Liver (tissue), 9 donors: ENCODE results near the gene CCDC91. TPM values are rescaled to one million over a fixed set of nuclear protein-coding genes. Genes with fewer than 3 reads are reported as not detected.
"Not testable (repeated sequence)": the region's sequence is repeated elsewhere in the genome, so short reads cannot be mapped to it uniquely, and the experiment has no call there.

Source experiments
- DNase-seq: peaks from one replicate; pipeline ENCODE4 v3.0.0-alpha.2; 2017; ENCODE audit warnings: low spot score
- H3K27ac ChIP-seq, 2 donors: one replicate each; pipeline ENCODE4 v1.7.0; 2013; ENCODE audit warnings: inconsistent platforms in 2 of 2, low read length in 2 of 2, control low read depth in 1 of 2, low read depth in 1 of 2, mild to moderate bottlenecking in 1 of 2
- H3K27me3 ChIP-seq, 4 donors: one replicate each; pipeline versions ENCODE4 v1.6.1 to v1.7.0; 2013; ENCODE audit warnings: low read length in 3 of 4, inconsistent platforms in 1 of 4, mild to moderate bottlenecking in 1 of 4, moderate library complexity in 1 of 4; ENCODE audit not compliant: control insufficient read depth in 4 of 4, insufficient read depth in 4 of 4
- H3K36me3 ChIP-seq, 4 donors: one replicate each; pipeline versions ENCODE4 v1.6.1 to v1.7.0; 2013; ENCODE audit warnings: low read length in 3 of 4, mild to moderate bottlenecking in 3 of 4, low read depth in 1 of 4, moderate library complexity in 1 of 4; ENCODE audit not compliant: control insufficient read depth in 4 of 4, insufficient read depth in 3 of 4
- H3K4me1 ChIP-seq, 4 donors: one replicate each; pipeline versions ENCODE4 v1.6.1 to v1.7.0; 2013; ENCODE audit warnings: low read length in 3 of 4, mild to moderate bottlenecking in 3 of 4, moderate library complexity in 1 of 4; ENCODE audit not compliant: control insufficient read depth in 4 of 4, insufficient read depth in 4 of 4
- H3K4me3 ChIP-seq, 3 donors: one replicate each; pipeline versions ENCODE4 v1.6.1 to v1.7.0; 2013; ENCODE audit warnings: low read length in 3 of 3, control low read depth in 1 of 3, low read depth in 1 of 3, mild to moderate bottlenecking in 1 of 3
- H3K9ac ChIP-seq, 2 donors: one replicate each; pipeline ENCODE4 v1.7.0; 2013; ENCODE audit warnings: low read length in 2 of 2, mild to moderate bottlenecking in 2 of 2, moderate library complexity in 2 of 2, control low read depth in 1 of 2, low read depth in 1 of 2
- H3K9me3 ChIP-seq, 4 donors: one replicate each; pipeline versions ENCODE4 v1.6.1 to v1.7.0; 2013; ENCODE audit warnings: low read length in 3 of 4; ENCODE audit not compliant: control insufficient read depth in 4 of 4
- EGR1 ChIP-seq, 2 donors: IDR thresholded peaks; 2 replicates each; pipeline ENCODE4 v1.6.1; 2016 to 2018; ENCODE audit warnings: antibody characterized with exemption in 2 of 2, low read depth in 2 of 2
- HNF4A ChIP-seq, 2 donors: conservative IDR thresholded peaks; 2 replicates each; pipeline ENCODE4 v1.6.1; 2016; ENCODE audit warnings: antibody characterized with exemption in 2 of 2, mild to moderate bottlenecking in 2 of 2
- HNF4G ChIP-seq: IDR thresholded peaks from 2 replicates; pipeline ENCODE4 v1.6.1; 2016; ENCODE audit warnings: antibody characterized with exemption
- JUND ChIP-seq, 2 donors: IDR thresholded peaks; 2 replicates each; pipeline ENCODE4 v1.6.1; 2016; ENCODE audit warnings: antibody characterized with exemption in 2 of 2
- MAX ChIP-seq: IDR thresholded peaks from 2 replicates; pipeline ENCODE4 v1.6.1; 2016; ENCODE audit warnings: antibody characterized with exemption
- RAD21 ChIP-seq, 2 donors: IDR thresholded peaks; 2 replicates each; pipeline ENCODE4 v1.6.1; 2016; ENCODE audit warnings: antibody characterized with exemption in 2 of 2, mild to moderate bottlenecking in 2 of 2
- RXRA ChIP-seq, 2 donors: IDR thresholded peaks; 2 replicates each; pipeline ENCODE4 v1.6.1; 2017 to 2018; ENCODE audit warnings: antibody characterized with exemption in 2 of 2, mild to moderate bottlenecking in 1 of 2
- TAF1 ChIP-seq: conservative IDR thresholded peaks from 2 replicates; pipeline ENCODE4 v1.6.1; 2016; ENCODE audit warnings: antibody characterized with exemption, mild to moderate bottlenecking
- WGBS: extraction: QIAGEN DNeasy Blood & Tissue Kit; methylation state at CpG from one replicate; pipeline ENCODE4 v1.1.7; 2013; 5-methylcytosine and 5-hydroxymethylcytosine counted together
- polyA plus RNA-seq, 2 donors: library from polyadenylated mRNA; stranded (reverse) in 1 of 2; unstranded in 1 of 2; fragments of 200-250 nt in 1 of 2; fragments of >200 nt in 1 of 2; fragmentation: Nextera tagmentation in 1 of 2; extraction: Ambion mirVana in 1 of 2; gene quantifications; one replicate each; pipeline versions ENCODE4 v1.2.1 to v1.2.3, GENCODE V29; 2013 to 2015
- total RNA-seq, 2 donors: library from RNA; depleted of rRNA; stranded (reverse); fragments of >200 nt; gene quantifications; one replicate each; pipeline ENCODE4 v1.2.3, GENCODE V29; 2014
- TF ChIP-seq, protein P1 (sequence below): IDR thresholded peaks from 2 replicates; pipeline ENCODE4 v1.6.1; 2016; ENCODE audit warnings: antibody characterized with exemption
- TF ChIP-seq, protein P2 (sequence below): fragments of 150-350 bp; IDR thresholded peaks from 2 replicates; pipeline ENCODE4 v1.5.1; 2017; ENCODE audit warnings: improper control_type of control experiment, low read depth, low read length; ENCODE audit not compliant: missing input control
- TF ChIP-seq, protein P3 (sequence below): IDR thresholded peaks from 2 replicates; pipeline ENCODE4 v1.6.1; 2016; ENCODE audit warnings: antibody characterized with exemption, mild to moderate bottlenecking
- donor health status: healthy.
- donor health status: healthy.
- donor health status: healthy.
- donor health status: healthy.
- donor health status: healthy.

The CCDC91 gene
- total and polyA plus RNA-seq, 4 donors, result 8.4 to 29.0 (median 15.1) TPM

- H3K36me3 ChIP-seq, result peaks cover 0 to 7% (median 2%) of the 10 kb centered on the region in 4 donors
- TF ChIP-seq RAD21 (IDR thresholded peaks at IDR 0.05), result peak in 1 of 2 donors; percentile 12
- TF ChIP-seq HNF4G, result no peak
- TF ChIP-seq JUND (IDR thresholded peaks at IDR 0.05), result no peak
- TF ChIP-seq, protein P1, sequence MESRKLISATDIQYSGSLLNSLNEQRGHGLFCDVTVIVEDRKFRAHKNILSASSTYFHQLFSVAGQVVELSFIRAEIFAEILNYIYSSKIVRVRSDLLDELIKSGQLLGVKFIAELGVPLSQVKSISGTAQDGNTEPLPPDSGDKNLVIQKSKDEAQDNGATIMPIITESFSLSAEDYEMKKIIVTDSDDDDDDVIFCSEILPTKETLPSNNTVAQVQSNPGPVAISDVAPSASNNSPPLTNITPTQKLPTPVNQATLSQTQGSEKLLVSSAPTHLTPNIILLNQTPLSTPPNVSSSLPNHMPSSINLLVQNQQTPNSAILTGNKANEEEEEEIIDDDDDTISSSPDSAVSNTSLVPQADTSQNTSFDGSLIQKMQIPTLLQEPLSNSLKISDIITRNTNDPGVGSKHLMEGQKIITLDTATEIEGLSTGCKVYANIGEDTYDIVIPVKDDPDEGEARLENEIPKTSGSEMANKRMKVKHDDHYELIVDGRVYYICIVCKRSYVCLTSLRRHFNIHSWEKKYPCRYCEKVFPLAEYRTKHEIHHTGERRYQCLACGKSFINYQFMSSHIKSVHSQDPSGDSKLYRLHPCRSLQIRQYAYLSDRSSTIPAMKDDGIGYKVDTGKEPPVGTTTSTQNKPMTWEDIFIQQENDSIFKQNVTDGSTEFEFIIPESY, result no peak
- no peak for DNase-seq
These were observed 273.1 kb downstream of the CCDC91 start for GRCh38 chr12:28463396-28463795.

DNA sequence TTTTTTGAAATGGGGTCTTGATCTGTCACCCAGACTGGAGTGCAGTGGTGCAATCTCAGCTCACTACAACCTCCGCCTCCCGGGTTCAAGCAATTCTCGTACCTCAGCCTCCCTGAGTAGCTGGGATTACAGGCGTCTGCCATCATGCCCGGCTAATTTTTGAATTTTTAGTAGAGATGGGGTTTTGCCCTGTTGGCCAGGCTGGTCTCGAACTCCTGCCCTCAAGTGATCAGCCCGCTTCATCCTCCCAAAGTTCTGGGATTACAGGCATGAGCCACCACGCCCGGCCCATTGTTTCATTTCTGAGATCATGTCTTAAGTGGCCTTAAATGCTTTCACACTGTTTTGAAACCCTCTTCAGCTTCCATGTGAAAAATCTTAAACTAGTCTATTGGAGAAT lies 281.5 kb downstream of the CCDC91 start:
- not testable (repeated sequence) for H3K4me1 ChIP-seq, H3K4me3 ChIP-seq

More at GRCh38 chr12:28463396-28463795, 273.1 kb downstream of the CCDC91 start:
- H3K9me3 ChIP-seq, result no peaks in the 10 kb centered on the region
- no peak overlapping the region for H3K27ac ChIP-seq
- H3K4me1 ChIP-seq, result no peaks in the 10 kb centered on the region
- H3K9ac ChIP-seq, result no peak overlapping the region
- no peaks in the 10 kb centered on the region for H3K27me3 ChIP-seq
- no peak overlapping the region for H3K4me3 ChIP-seq

GRCh38 chr12:28476206-28476605 lies 285.9 kb downstream of the CCDC91 start:
- not testable (repeated sequence) for H3K27me3 ChIP-seq, H3K4me3 ChIP-seq, H3K27ac ChIP-seq, H3K9me3 ChIP-seq, DNase-seq, H3K36me3 ChIP-seq, H3K4me1 ChIP-seq, H3K9ac ChIP-seq
- 95% methylated on average over 3 of the region's 3 CpGs for WGBS

More for the DNA sequence above, 281.5 kb downstream of the CCDC91 start:
- H3K27me3 ChIP-seq, DNase-seq, H3K9ac ChIP-seq, H3K9me3 ChIP-seq, H3K27ac ChIP-seq, H3K36me3 ChIP-seq: not testable (repeated sequence)
- WGBS, result 97% methylated on average over 9 of the region's 9 CpGs

DNA sequence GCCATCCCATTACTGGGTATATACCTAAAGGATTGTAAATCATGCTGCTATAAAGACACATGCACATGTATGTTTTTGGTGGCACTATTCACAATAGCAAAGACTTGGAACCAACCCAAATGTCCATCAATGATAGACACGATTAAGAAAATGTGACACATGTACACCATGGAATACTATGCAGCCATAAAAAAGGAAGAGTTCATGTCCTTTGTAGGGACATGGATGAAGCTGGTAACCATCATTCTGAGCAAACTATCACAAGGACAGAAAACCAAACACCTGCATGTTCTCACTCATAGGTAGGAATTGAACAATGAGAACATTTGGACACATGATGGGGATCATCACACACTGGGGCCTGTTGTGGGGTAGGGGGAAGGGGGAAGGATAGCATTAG lies 288.8 kb downstream of the CCDC91 start:
- not testable (repeated sequence) for H3K4me3 ChIP-seq

GRCh38 chr12:28479683-28480082 lies 289.4 kb downstream of the CCDC91 start:
- WGBS, result 96% methylated on average over 1 of the region's 1 CpG
- no peaks in the 10 kb centered on the region for H3K9me3 ChIP-seq
- H3K4me3 ChIP-seq, result no peak overlapping the region
- no peak for DNase-seq
- H3K36me3 ChIP-seq, result no peaks in the 10 kb centered on the region
- no peaks in the 10 kb centered on the region for H3K27me3 ChIP-seq
- no peak overlapping the region for H3K27ac ChIP-seq
- H3K9ac ChIP-seq, result no peak overlapping the region
- no peaks in the 10 kb centered on the region for H3K4me1 ChIP-seq
- TF ChIP-seq HNF4G (no peak), EGR1 (IDR thresholded peaks at IDR 0.05; ENCODE audit: low read depth in 2 of 2) (no peak), HNF4A (conservative IDR thresholded peaks at IDR 0.05) (no peak), JUND (IDR thresholded peaks at IDR 0.05) (no peak), RXRA (IDR thresholded peaks at IDR 0.05) (no peak), RAD21 (IDR thresholded peaks at IDR 0.05) (no peak), MAX (no peak), TAF1 (no peak)
- TF ChIP-seq, protein P2, sequence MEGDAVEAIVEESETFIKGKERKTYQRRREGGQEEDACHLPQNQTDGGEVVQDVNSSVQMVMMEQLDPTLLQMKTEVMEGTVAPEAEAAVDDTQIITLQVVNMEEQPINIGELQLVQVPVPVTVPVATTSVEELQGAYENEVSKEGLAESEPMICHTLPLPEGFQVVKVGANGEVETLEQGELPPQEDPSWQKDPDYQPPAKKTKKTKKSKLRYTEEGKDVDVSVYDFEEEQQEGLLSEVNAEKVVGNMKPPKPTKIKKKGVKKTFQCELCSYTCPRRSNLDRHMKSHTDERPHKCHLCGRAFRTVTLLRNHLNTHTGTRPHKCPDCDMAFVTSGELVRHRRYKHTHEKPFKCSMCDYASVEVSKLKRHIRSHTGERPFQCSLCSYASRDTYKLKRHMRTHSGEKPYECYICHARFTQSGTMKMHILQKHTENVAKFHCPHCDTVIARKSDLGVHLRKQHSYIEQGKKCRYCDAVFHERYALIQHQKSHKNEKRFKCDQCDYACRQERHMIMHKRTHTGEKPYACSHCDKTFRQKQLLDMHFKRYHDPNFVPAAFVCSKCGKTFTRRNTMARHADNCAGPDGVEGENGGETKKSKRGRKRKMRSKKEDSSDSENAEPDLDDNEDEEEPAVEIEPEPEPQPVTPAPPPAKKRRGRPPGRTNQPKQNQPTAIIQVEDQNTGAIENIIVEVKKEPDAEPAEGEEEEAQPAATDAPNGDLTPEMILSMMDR, result no peak
- TF ChIP-seq, protein P3, sequence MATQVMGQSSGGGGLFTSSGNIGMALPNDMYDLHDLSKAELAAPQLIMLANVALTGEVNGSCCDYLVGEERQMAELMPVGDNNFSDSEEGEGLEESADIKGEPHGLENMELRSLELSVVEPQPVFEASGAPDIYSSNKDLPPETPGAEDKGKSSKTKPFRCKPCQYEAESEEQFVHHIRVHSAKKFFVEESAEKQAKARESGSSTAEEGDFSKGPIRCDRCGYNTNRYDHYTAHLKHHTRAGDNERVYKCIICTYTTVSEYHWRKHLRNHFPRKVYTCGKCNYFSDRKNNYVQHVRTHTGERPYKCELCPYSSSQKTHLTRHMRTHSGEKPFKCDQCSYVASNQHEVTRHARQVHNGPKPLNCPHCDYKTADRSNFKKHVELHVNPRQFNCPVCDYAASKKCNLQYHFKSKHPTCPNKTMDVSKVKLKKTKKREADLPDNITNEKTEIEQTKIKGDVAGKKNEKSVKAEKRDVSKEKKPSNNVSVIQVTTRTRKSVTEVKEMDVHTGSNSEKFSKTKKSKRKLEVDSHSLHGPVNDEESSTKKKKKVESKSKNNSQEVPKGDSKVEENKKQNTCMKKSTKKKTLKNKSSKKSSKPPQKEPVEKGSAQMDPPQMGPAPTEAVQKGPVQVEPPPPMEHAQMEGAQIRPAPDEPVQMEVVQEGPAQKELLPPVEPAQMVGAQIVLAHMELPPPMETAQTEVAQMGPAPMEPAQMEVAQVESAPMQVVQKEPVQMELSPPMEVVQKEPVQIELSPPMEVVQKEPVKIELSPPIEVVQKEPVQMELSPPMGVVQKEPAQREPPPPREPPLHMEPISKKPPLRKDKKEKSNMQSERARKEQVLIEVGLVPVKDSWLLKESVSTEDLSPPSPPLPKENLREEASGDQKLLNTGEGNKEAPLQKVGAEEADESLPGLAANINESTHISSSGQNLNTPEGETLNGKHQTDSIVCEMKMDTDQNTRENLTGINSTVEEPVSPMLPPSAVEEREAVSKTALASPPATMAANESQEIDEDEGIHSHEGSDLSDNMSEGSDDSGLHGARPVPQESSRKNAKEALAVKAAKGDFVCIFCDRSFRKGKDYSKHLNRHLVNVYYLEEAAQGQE, result no peak

More for the DNA sequence above, 288.8 kb downstream of the CCDC91 start:
- WGBS, result 96% methylated on average over 1 of the region's 1 CpG
- H3K4me1 ChIP-seq, DNase-seq, H3K27ac ChIP-seq, H3K9ac ChIP-seq, H3K9me3 ChIP-seq, H3K27me3 ChIP-seq, H3K36me3 ChIP-seq: not testable (repeated sequence)
